Liver (tissue), 9 donors: ENCODE measurements around the gene DYRK3. TPM values are rescaled to one million over a fixed set of nuclear protein-coding genes. Genes with fewer than 3 reads are reported as not detected.
"Not testable (repeated sequence)": the region's sequence is repeated elsewhere in the genome, so short reads cannot be mapped to it uniquely, and the experiment has no call there.

ENCODE experiments used
- DNase-seq: peaks from one replicate; pipeline ENCODE4 v3.0.0-alpha.2; 2017; ENCODE audit warnings: low spot score
- H3K27ac ChIP-seq, 2 donors: one replicate each; pipeline ENCODE4 v1.7.0; 2013; ENCODE audit warnings: inconsistent platforms in 2 of 2, low read length in 2 of 2, control low read depth in 1 of 2, low read depth in 1 of 2, mild to moderate bottlenecking in 1 of 2
- H3K27me3 ChIP-seq, 4 donors: one replicate each; pipeline versions ENCODE4 v1.6.1 to v1.7.0; 2013; ENCODE audit warnings: low read length in 3 of 4, inconsistent platforms in 1 of 4, mild to moderate bottlenecking in 1 of 4, moderate library complexity in 1 of 4; ENCODE audit not compliant: control insufficient read depth in 4 of 4, insufficient read depth in 4 of 4
- H3K36me3 ChIP-seq, 4 donors: one replicate each; pipeline versions ENCODE4 v1.6.1 to v1.7.0; 2013; ENCODE audit warnings: low read length in 3 of 4, mild to moderate bottlenecking in 3 of 4, low read depth in 1 of 4, moderate library complexity in 1 of 4; ENCODE audit not compliant: control insufficient read depth in 4 of 4, insufficient read depth in 3 of 4
- H3K4me1 ChIP-seq, 4 donors: one replicate each; pipeline versions ENCODE4 v1.6.1 to v1.7.0; 2013; ENCODE audit warnings: low read length in 3 of 4, mild to moderate bottlenecking in 3 of 4, moderate library complexity in 1 of 4; ENCODE audit not compliant: control insufficient read depth in 4 of 4, insufficient read depth in 4 of 4
- H3K4me3 ChIP-seq, 3 donors: one replicate each; pipeline versions ENCODE4 v1.6.1 to v1.7.0; 2013; ENCODE audit warnings: low read length in 3 of 3, control low read depth in 1 of 3, low read depth in 1 of 3, mild to moderate bottlenecking in 1 of 3
- H3K9ac ChIP-seq, 2 donors: one replicate each; pipeline ENCODE4 v1.7.0; 2013; ENCODE audit warnings: low read length in 2 of 2, mild to moderate bottlenecking in 2 of 2, moderate library complexity in 2 of 2, control low read depth in 1 of 2, low read depth in 1 of 2
- H3K9me3 ChIP-seq, 4 donors: one replicate each; pipeline versions ENCODE4 v1.6.1 to v1.7.0; 2013; ENCODE audit warnings: low read length in 3 of 4; ENCODE audit not compliant: control insufficient read depth in 4 of 4
- ATF3 ChIP-seq: IDR thresholded peaks from 2 replicates; pipeline ENCODE4 v1.6.1; 2016; ENCODE audit warnings: antibody characterized with exemption
- EGR1 ChIP-seq, 2 donors: IDR thresholded peaks; 2 replicates each; pipeline ENCODE4 v1.6.1; 2016 to 2018; ENCODE audit warnings: antibody characterized with exemption in 2 of 2, low read depth in 2 of 2
- FOXA1 ChIP-seq: IDR thresholded peaks from 2 replicates; pipeline ENCODE4 v1.6.1; 2016; ENCODE audit warnings: antibody characterized with exemption
- FOXA2 ChIP-seq: IDR thresholded peaks from 2 replicates; pipeline ENCODE4 v1.6.1; 2016; ENCODE audit warnings: antibody characterized with exemption
- GABPA ChIP-seq, 2 donors: IDR thresholded peaks in 1 of 2; conservative IDR thresholded peaks in 1 of 2; 2 replicates each; pipeline ENCODE4 v1.6.1; 2016; ENCODE audit warnings: antibody characterized with exemption in 2 of 2, mild to moderate bottlenecking in 1 of 2, moderate library complexity in 1 of 2
- HNF4A ChIP-seq, 2 donors: conservative IDR thresholded peaks; 2 replicates each; pipeline ENCODE4 v1.6.1; 2016; ENCODE audit warnings: antibody characterized with exemption in 2 of 2, mild to moderate bottlenecking in 2 of 2
- JUND ChIP-seq, 2 donors: IDR thresholded peaks; 2 replicates each; pipeline ENCODE4 v1.6.1; 2016; ENCODE audit warnings: antibody characterized with exemption in 2 of 2
- NR2F2 ChIP-seq: IDR thresholded peaks from 2 replicates; pipeline ENCODE4 v1.6.1; 2016; ENCODE audit warnings: antibody characterized with exemption
- RAD21 ChIP-seq, 2 donors: IDR thresholded peaks; 2 replicates each; pipeline ENCODE4 v1.6.1; 2016; ENCODE audit warnings: antibody characterized with exemption in 2 of 2, mild to moderate bottlenecking in 2 of 2
- RXRA ChIP-seq, 2 donors: IDR thresholded peaks; 2 replicates each; pipeline ENCODE4 v1.6.1; 2017 to 2018; ENCODE audit warnings: antibody characterized with exemption in 2 of 2, mild to moderate bottlenecking in 1 of 2
- SP1 ChIP-seq: IDR thresholded peaks from 2 replicates; pipeline ENCODE4 v1.6.1; 2018; ENCODE audit warnings: antibody characterized with exemption, mild to moderate bottlenecking
- TAF1 ChIP-seq: conservative IDR thresholded peaks from 2 replicates; pipeline ENCODE4 v1.6.1; 2016; ENCODE audit warnings: antibody characterized with exemption, mild to moderate bottlenecking
- YY1 ChIP-seq: IDR thresholded peaks from 2 replicates; pipeline ENCODE4 v1.6.1; 2016; ENCODE audit warnings: antibody characterized with exemption, mild to moderate bottlenecking
- ZBTB33 ChIP-seq: IDR thresholded peaks from 2 replicates; pipeline ENCODE4 v1.6.1; 2016; ENCODE audit warnings: antibody characterized with exemption
- WGBS: extraction: QIAGEN DNeasy Blood & Tissue Kit; methylation state at CpG from one replicate; pipeline ENCODE4 v1.1.7; 2013; 5-methylcytosine and 5-hydroxymethylcytosine counted together
- polyA plus RNA-seq, 2 donors: library from polyadenylated mRNA; stranded (reverse) in 1 of 2; unstranded in 1 of 2; fragments of 200-250 nt in 1 of 2; fragments of >200 nt in 1 of 2; fragmentation: Nextera tagmentation in 1 of 2; extraction: Ambion mirVana in 1 of 2; gene quantifications; one replicate each; pipeline versions ENCODE4 v1.2.1 to v1.2.3, GENCODE V29; 2013 to 2015
- total RNA-seq, 2 donors: library from RNA; depleted of rRNA; stranded (reverse); fragments of >200 nt; gene quantifications; one replicate each; pipeline ENCODE4 v1.2.3, GENCODE V29; 2014
- TF ChIP-seq, protein P1 (sequence below): IDR thresholded peaks from 2 replicates; pipeline ENCODE4 v1.6.1; 2016; ENCODE audit warnings: antibody characterized with exemption, mild to moderate bottlenecking
- TF ChIP-seq, protein P2 (sequence below): fragments of 150-350 bp; IDR thresholded peaks from 2 replicates; pipeline ENCODE4 v1.5.1; 2017; ENCODE audit warnings: improper control_type of control experiment, low read depth, low read length; ENCODE audit not compliant: missing input control
- donor health status: healthy.
- donor health status: healthy.
- donor health status: healthy.
- donor health status: healthy.
- donor health status: healthy.

Gene DYRK3
- total and polyA plus RNA-seq, 4 donors = 1.5 to 41.8 (median 5.0) TPM

DNA sequence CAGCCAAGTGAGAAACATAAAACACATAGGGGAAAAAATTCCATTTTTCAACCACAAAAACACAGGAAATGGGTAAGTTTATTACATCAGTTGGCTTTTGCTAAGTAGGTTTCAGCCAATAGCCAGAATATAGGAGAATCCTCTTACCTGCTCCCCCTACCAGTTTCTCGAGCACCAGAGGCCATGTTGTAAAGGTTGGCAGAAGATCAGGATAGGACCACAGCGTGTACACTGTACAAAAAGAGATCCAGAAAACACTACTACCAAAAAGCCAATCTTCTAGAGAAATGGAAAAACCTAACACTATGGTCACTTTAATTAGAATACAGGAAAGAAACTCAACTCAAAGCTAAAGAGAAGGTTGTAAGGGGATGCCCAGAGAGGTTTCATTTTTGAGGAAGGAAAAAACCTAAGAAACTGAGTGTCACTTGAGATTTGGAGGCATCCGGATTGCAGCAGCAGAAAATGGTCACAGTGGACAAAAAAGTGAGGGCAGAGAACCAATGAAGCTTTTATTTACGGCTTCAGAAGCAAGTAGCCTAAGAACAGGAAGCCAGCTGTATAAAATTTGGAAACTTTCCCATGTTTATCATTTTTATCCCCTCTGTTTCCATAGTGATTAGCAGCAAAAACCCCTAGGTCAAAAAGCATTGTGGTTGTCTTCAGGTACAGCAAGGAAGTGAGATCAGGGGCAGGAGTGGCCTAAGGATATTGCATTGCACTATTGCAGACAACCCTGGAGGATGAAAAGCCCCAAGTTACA lies 25.9 kb upstream of the DYRK3 start:
- TF ChIP-seq RXRA (IDR thresholded peaks at IDR 0.05) (no peak), YY1 (no peak), RAD21 (IDR thresholded peaks at IDR 0.05) (no peak), TAF1 (no peak), SP1 (no peak), JUND (IDR thresholded peaks at IDR 0.05) (no peak), FOXA1 (no peak), EGR1 (IDR thresholded peaks at IDR 0.05; ENCODE audit: low read depth in 2 of 2) (no peak), NR2F2 (no peak)
- Histone ChIP-seq H3K27ac (no peak overlapping the region), H3K36me3 (peaks cover 5 to 23% (median 14%) of the 10 kb centered on the region in 4 donors), H3K9me3 (no peaks in the 10 kb centered on the region), H3K4me3 (no peak overlapping the region), H3K4me1 (peaks cover 0 to 14% (median 9%) of the 10 kb centered on the region in 4 donors), H3K9ac (no peak overlapping the region), H3K27me3 (no peaks in the 10 kb centered on the region)
- 75% methylated on average over 4 of the region's 4 CpGs for WGBS
- no peak for DNase-seq

DNA sequence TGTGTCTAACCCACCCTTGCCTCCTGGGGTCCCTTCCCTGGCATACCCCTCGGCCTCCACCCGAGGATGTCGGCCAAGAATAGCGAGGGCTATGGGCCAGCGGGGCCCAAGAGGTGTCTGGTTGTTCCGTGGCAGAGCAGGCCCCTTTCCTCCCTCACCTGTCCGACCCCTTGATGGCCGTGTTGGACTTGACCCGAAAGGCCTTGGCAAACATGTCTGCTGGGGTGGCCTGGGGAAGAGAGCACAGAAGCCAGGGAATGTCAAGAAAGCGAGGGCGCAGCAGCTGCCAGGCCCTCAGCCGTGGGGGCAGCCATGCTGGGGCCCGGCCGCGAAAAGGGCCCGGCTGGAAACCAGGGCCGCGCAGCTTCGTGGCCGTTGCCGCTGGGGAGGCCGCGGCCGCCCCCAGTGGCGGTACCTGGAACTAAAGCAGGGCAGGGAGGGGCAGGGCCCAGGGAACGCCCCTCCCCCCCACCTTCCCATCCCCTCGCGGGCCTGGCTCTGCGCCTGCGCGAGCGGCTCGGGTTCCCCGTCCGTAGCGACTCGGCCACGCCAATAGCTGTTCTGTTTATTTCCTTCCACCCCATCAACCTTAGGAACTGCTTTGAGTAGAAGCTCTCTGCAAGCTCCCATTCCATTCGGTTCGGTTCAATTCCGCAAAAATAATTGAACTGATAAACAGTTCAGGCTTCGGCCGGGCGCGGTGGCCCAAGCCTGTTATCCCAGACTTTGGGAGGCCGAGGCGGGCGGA lies 23.0 kb upstream of the DYRK3 start, which contains the start of gene EIF2D:
EIF2D (minus strand) TSS at position 337 of the 748 bp plus-strand sequence; CDS start at position 214, 123 bp downstream.
- Histone ChIP-seq H3K9me3 (no peaks in the 10 kb centered on the region), H3K27me3 (no peaks in the 10 kb centered on the region), H3K4me3 (peak within 1 kb of the TSS; percentile 61 to 94 (median 77)), H3K4me1 (peaks cover 0 to 14% (median 9%) of the 10 kb centered on the region in 4 donors), H3K36me3 (peaks cover 4 to 15% (median 6%) of the 10 kb centered on the region in 4 donors), H3K27ac (peak within 1 kb of the TSS; percentile 87 to 90), H3K9ac (peak within 1 kb of the TSS; percentile 90 to 97)
- TF ChIP-seq TAF1 (no peak), YY1 (peak; percentile 98), FOXA2 (no peak), ZBTB33 (no peak), HNF4A (conservative IDR thresholded peaks at IDR 0.05) (peak in 1 of 2 donors; percentile 21), ATF3 (no peak), RAD21 (IDR thresholded peaks at IDR 0.05) (peak; percentile 68 to 77), RXRA (IDR thresholded peaks at IDR 0.05) (no peak), GABPA (IDR thresholded peaks at IDR 0.05 in 1 of 2, conservative IDR thresholded peaks at IDR 0.05 in 1 of 2) (peak in 1 of 2 donors; percentile 80), SP1 (peak; percentile 71)
- TF ChIP-seq, protein P1, sequence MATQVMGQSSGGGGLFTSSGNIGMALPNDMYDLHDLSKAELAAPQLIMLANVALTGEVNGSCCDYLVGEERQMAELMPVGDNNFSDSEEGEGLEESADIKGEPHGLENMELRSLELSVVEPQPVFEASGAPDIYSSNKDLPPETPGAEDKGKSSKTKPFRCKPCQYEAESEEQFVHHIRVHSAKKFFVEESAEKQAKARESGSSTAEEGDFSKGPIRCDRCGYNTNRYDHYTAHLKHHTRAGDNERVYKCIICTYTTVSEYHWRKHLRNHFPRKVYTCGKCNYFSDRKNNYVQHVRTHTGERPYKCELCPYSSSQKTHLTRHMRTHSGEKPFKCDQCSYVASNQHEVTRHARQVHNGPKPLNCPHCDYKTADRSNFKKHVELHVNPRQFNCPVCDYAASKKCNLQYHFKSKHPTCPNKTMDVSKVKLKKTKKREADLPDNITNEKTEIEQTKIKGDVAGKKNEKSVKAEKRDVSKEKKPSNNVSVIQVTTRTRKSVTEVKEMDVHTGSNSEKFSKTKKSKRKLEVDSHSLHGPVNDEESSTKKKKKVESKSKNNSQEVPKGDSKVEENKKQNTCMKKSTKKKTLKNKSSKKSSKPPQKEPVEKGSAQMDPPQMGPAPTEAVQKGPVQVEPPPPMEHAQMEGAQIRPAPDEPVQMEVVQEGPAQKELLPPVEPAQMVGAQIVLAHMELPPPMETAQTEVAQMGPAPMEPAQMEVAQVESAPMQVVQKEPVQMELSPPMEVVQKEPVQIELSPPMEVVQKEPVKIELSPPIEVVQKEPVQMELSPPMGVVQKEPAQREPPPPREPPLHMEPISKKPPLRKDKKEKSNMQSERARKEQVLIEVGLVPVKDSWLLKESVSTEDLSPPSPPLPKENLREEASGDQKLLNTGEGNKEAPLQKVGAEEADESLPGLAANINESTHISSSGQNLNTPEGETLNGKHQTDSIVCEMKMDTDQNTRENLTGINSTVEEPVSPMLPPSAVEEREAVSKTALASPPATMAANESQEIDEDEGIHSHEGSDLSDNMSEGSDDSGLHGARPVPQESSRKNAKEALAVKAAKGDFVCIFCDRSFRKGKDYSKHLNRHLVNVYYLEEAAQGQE = peak; percentile 77
- TF ChIP-seq, protein P2, sequence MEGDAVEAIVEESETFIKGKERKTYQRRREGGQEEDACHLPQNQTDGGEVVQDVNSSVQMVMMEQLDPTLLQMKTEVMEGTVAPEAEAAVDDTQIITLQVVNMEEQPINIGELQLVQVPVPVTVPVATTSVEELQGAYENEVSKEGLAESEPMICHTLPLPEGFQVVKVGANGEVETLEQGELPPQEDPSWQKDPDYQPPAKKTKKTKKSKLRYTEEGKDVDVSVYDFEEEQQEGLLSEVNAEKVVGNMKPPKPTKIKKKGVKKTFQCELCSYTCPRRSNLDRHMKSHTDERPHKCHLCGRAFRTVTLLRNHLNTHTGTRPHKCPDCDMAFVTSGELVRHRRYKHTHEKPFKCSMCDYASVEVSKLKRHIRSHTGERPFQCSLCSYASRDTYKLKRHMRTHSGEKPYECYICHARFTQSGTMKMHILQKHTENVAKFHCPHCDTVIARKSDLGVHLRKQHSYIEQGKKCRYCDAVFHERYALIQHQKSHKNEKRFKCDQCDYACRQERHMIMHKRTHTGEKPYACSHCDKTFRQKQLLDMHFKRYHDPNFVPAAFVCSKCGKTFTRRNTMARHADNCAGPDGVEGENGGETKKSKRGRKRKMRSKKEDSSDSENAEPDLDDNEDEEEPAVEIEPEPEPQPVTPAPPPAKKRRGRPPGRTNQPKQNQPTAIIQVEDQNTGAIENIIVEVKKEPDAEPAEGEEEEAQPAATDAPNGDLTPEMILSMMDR = peak; percentile 99
- WGBS = 5% methylated on average over 48 of the region's 48 CpGs
- peak; percentile 97 for DNase-seq

DNA sequence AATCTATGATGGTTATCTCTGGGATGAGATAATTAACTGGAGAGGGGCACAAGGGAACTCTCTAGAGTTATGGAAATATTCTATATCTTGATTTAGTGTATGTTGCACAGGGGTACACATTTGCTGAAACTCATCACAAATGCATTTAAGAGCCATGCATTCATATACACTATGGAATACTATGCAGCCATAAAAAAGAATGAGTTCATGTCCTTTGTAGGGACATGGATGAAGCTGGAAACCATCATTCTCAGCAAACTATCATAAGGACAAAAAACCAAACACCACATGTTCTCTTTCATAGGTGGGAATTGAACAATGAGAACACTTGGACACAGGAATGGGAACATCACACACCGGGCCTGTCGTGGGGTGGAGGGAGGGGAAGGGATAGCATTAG lies 8.9 kb upstream of the DYRK3 start:
- H3K36me3 ChIP-seq, H3K4me3 ChIP-seq, DNase-seq, H3K9me3 ChIP-seq, H3K27me3 ChIP-seq, H3K9ac ChIP-seq, H3K27ac ChIP-seq, H3K4me1 ChIP-seq: not testable (repeated sequence)
- WGBS = 95% methylated on average over 2 of the region's 2 CpGs
